Glutamatergic neuron (in vitro differentiated cells): ENCODE data around the gene LCN10. TPM values are rescaled to one million over a fixed set of nuclear protein-coding genes. Genes with fewer than 3 reads are reported as not detected.

Experiments
- DNase-seq: peaks from one replicate; pipeline ENCODE4 v3.0.0; 2022
- H3K27ac Mint-ChIP-seq: one replicate; pipeline ENCODE4 v1.8.0; 2020; ENCODE audit warnings: mild to moderate bottlenecking, mixed read lengths, inconsistent platforms; ENCODE audit not compliant: unreplicated experiment
- H3K27me3 Mint-ChIP-seq: one replicate; pipeline ENCODE4 v1.8.0; 2020; ENCODE audit warnings: mild to moderate bottlenecking, moderate library complexity, mixed read lengths, inconsistent platforms; ENCODE audit not compliant: unreplicated experiment
- H3K36me3 Mint-ChIP-seq: one replicate; pipeline ENCODE4 v1.8.0; 2020; ENCODE audit warnings: mild to moderate bottlenecking, mixed read lengths, inconsistent platforms; ENCODE audit not compliant: unreplicated experiment
- H3K4me1 Mint-ChIP-seq: one replicate; pipeline ENCODE4 v1.8.0; 2020; ENCODE audit warnings: mild to moderate bottlenecking, low read depth, mixed read lengths, inconsistent platforms; ENCODE audit not compliant: unreplicated experiment
- H3K4me3 Mint-ChIP-seq: one replicate; pipeline ENCODE4 v1.8.0; 2020; ENCODE audit warnings: mild to moderate bottlenecking, mixed read lengths, inconsistent platforms; ENCODE audit not compliant: unreplicated experiment
- H3K9me3 Mint-ChIP-seq: one replicate; pipeline ENCODE4 v1.8.0; 2020; ENCODE audit warnings: mild to moderate bottlenecking, moderate library complexity, mixed read lengths, inconsistent platforms; ENCODE audit not compliant: unreplicated experiment
- total RNA-seq: library from RNA; stranded (reverse); fragmentation: NEBNext Ultra II Directional; extraction: Animal tissue kit (Norgen Biotek cat#: 25700); gene quantifications from one replicate; pipeline ENCODE4 v1.2.1, GENCODE V29; 2021; ENCODE audit not compliant: unreplicated experiment
- TF ChIP-seq, protein P1 (sequence below): fragments of 200-600 bp; sonication (generic); IDR thresholded peaks from one replicate; pipeline ENCODE4 v1.5.0; 2021; ENCODE audit not compliant: partially characterized antibody, unreplicated experiment

Gene LCN10
- total RNA-seq, 1 donor from 2014 or later: not detected

DNA sequence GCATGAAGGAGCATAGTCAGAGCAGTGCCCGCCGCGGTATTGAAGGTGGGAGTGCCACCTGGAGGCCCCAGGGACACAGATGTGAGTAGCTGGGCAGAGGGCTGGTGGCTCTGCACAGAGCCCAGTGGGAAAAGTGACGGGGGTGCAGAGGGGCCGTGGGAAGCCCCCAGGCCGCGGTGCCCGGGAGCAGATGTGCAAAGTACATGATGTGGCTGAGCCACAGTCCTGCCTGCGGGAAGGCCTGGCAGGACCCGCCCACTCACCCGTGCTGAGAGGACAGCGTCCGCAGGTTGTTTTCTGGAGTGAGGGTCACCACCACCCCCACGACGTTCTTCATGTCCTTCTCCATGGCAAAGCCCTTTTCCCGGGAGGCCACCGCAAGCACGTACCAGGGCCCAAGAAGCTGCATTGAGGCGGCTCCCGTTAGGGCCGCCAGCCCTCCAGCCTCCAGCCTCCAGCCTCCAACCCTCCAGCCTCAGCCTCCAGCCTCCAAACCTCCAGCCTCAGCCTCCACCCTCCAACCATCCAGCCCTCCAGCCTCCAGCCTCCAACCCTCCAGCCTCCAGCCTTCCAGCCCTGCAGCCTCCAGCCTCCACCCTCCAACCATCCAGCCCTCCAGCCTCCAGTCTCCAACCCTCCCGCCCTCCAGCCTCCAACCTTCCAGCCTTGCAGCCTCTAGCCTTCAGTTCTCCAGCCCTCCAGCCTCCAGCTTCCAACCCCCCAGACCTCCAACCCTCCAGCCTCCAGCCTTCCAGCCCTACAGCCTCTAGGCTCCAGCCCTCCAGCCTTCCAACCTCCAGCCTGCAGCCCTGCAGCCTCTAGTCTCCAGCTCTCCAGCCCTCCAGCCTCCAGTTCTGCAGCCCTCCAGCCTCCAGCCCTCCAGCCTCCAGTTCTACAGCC lies 4.7 kb upstream of the LCN10 start:
- no peak overlapping the region for H3K27ac Mint-ChIP-seq
- H3K9me3 Mint-ChIP-seq: peaks cover 2% of the 10 kb centered on the region
- TF ChIP-seq, protein P1, sequence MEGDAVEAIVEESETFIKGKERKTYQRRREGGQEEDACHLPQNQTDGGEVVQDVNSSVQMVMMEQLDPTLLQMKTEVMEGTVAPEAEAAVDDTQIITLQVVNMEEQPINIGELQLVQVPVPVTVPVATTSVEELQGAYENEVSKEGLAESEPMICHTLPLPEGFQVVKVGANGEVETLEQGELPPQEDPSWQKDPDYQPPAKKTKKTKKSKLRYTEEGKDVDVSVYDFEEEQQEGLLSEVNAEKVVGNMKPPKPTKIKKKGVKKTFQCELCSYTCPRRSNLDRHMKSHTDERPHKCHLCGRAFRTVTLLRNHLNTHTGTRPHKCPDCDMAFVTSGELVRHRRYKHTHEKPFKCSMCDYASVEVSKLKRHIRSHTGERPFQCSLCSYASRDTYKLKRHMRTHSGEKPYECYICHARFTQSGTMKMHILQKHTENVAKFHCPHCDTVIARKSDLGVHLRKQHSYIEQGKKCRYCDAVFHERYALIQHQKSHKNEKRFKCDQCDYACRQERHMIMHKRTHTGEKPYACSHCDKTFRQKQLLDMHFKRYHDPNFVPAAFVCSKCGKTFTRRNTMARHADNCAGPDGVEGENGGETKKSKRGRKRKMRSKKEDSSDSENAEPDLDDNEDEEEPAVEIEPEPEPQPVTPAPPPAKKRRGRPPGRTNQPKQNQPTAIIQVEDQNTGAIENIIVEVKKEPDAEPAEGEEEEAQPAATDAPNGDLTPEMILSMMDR: no peak
- no peaks in the 10 kb centered on the region for H3K4me1 Mint-ChIP-seq
- H3K27me3 Mint-ChIP-seq: no peaks in the 10 kb centered on the region
- DNase-seq: no peak
- no peak overlapping the region for H3K4me3 Mint-ChIP-seq
- H3K36me3 Mint-ChIP-seq: peaks cover 3% of the 10 kb centered on the region

DNA sequence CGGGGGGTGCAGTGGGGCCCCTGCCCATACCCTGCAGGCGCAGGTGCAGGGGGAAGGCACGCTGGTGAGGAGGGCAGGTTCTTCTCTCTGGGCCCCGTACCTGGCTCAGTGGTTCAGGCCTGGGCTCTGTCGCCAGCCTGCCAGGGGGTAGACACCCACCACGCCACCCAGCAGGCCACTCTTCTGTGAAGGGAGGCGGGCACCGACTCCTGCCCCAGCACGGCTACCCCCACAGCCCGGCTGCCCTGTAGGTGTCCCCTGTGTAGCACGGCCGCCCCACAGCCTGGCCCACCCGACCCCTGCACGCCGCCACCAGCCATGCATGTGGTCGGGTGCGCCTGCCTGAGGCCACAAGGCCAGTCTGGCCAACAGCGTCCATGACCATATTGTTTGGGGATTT lies 3.9 kb upstream of the LCN10 start:
- H3K4me1 Mint-ChIP-seq: no peaks in the 10 kb centered on the region
- TF ChIP-seq, protein P1: no peak

DNA sequence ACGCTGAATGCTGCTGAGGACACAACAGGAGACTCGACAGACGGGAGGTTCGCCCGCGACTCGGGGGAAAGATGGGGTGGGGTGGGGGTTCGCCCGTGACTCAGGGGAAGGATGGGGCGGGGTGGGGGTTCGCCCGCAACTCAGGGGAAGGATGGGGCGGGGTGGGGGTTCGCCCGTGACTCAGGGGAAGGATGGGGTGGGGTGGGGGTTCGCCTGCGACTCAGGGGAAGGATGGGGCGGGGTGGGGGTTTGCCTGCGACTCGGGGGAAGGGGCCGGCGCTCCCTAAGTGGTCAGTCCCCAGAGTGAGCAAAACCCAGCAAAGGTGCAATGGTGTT lies 3.4 kb upstream of the LCN10 start:
- Mint-ChIP-seq H3K4me1 (no peaks in the 10 kb centered on the region), H3K27me3 (no peaks in the 10 kb centered on the region), H3K36me3 (no peaks in the 10 kb centered on the region), H3K27ac (no peak overlapping the region), H3K4me3 (no peak overlapping the region), H3K9me3 (peaks cover 1% of the 10 kb centered on the region)
- no peak for DNase-seq
- TF ChIP-seq, protein P1: no peak

More for the DNA sequence above, 3.9 kb upstream of the LCN10 start:
- Mint-ChIP-seq H3K27ac (no peak overlapping the region), H3K27me3 (no peaks in the 10 kb centered on the region), H3K9me3 (peaks cover 1% of the 10 kb centered on the region), H3K4me3 (no peak overlapping the region), H3K36me3 (no peaks in the 10 kb centered on the region)
- no peak for DNase-seq

DNA sequence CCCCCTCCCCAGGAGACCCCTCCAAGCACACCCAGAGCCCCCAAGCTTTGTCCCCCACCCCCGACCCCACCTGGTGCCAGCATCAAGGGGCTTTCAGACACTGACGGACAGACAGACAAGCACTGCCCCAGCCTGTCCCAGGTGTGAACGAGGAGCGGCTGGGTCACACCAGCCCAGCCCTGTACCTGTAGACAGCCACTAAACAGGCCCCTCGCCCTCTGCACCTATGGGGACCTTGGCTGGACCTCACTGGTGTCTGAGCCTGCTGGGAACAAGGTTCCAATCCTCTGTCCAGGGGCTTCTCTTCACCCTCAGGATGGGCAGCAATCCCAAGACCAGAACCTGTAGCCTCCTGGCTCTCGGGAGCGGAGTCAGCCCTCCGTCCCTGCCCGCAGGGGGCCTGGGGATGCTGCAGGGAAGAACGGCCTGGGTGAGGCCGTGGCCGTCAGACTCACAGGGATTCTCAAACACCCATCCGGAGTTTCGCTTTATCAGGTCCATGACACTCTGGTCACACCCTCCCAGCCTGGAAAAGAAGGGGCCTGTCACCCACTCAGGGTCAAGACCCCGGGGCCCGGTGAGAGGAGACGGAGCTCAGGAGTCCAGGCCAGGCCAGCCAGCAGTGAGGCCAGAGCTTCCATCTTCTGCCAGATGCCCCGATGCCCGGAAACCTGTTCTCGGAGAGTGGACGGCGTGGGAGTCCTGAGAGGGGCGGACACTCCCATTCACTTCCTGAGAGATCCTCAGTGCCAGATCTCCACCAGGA lies 2.8 kb upstream of the LCN10 start:
- no peak for DNase-seq
- Mint-ChIP-seq H3K4me3 (no peak overlapping the region), H3K27ac (no peak overlapping the region), H3K9me3 (peaks cover 1% of the 10 kb centered on the region), H3K27me3 (no peaks in the 10 kb centered on the region), H3K4me1 (no peaks in the 10 kb centered on the region), H3K36me3 (no peaks in the 10 kb centered on the region)
- TF ChIP-seq, protein P1: no peak

DNA sequence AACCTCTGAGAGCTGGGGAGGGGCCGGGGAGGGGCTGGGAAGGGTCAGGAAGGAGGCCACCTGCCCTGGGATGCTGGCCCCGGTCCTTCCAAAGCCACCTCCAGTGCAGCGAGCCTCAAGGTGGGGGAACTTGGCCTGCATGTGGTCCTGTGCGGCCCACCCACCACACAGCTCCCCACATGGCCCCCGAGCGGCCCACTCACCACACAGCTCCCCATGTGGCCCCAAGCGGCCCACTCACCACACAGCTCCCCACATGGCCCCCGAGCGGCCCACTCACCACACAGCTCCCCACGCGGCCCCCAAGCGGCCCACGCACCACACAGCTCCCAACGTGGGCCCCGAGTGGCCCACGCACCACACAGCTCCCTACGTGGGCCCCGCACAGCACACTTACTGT lies 2.0 kb upstream of the LCN10 start:
- H3K4me1 Mint-ChIP-seq: no peaks in the 10 kb centered on the region
- H3K36me3 Mint-ChIP-seq: no peaks in the 10 kb centered on the region
- peaks cover 1% of the 10 kb centered on the region for H3K9me3 Mint-ChIP-seq
- DNase-seq: no peak
- no peak overlapping the region for H3K4me3 Mint-ChIP-seq
- H3K27ac Mint-ChIP-seq: no peak overlapping the region
- TF ChIP-seq, protein P1: no peak
- H3K27me3 Mint-ChIP-seq: no peaks in the 10 kb centered on the region
